Caco-2 (cell line): ENCODE data around the gene LSP1. TPM values are rescaled to one million over a fixed set of nuclear protein-coding genes. Genes with fewer than 3 reads are reported as not detected.

Experiments used
- BruUV-seq: library from RNA; stranded (reverse); fragments of 400-500 nt; replicated peaks from 2 replicates; lab custom pipeline; 2021; lab: Mats Ljungman, UMichigan
- CTCF ChIA-PET: fragments of 300-600 bp; sonication (Branson Sonifier 250); formaldehyde crosslinking; loops from one replicate; lab custom pipeline; 2022; ENCODE audit warnings: antibody characterized with exemption; lab: Charles Lee
- POLR2A ChIA-PET: fragments of 300-600 bp; sonication (Branson Sonifier 250); formaldehyde crosslinking; loops from one replicate; lab custom pipeline; 2022; ENCODE audit warnings: antibody characterized with exemption; lab: Charles Lee
- DNase-seq, 2 experiments: peaks; one replicate each; pipeline versions ENCODE4 v3.0.0 to v3.0.0-alpha.2; 2020 to 2022
- H3K27me3 ChIP-seq: replicated peaks from 2 replicates; pipeline ENCODE4 v1.6.0; 2011; ENCODE audit warnings: low read length; ENCODE audit not compliant: control insufficient read depth, insufficient read depth
- H3K36me3 ChIP-seq: 2 replicates; pipeline ENCODE4 v1.5.1; 2011; ENCODE audit warnings: low read length; ENCODE audit not compliant: control insufficient read depth, insufficient read depth
- H3K4me1 ChIP-seq: fragments of 250-450 bp; sonication (Bioruptor Pico); 2 replicates; pipeline ENCODE4 v1.5.1; 2020; ENCODE audit warnings: mild to moderate bottlenecking
- H3K4me3 ChIP-seq: 2 replicates; pipeline ENCODE4 v1.5.1; 2011; ENCODE audit warnings: low read depth, mild to moderate bottlenecking, control low read depth, low read length
- H3K9me3 ChIP-seq: fragments of 250-450 bp; sonication (Bioruptor Pico); 2 replicates; pipeline ENCODE4 v1.5.1; 2020; ENCODE audit warnings: mild to moderate bottlenecking, moderate library complexity
- H3K27ac Mint-ChIP-seq: one replicate; pipeline ENCODE4 v1.8.0; 2022; ENCODE audit warnings: mixed read lengths; ENCODE audit not compliant: unreplicated experiment
- H3K27me3 Mint-ChIP-seq: one replicate; pipeline ENCODE4 v1.8.0; 2022; ENCODE audit warnings: mixed read lengths; ENCODE audit not compliant: insufficient read depth, unreplicated experiment
- H3K36me3 Mint-ChIP-seq: one replicate; pipeline ENCODE4 v1.8.0; 2022; ENCODE audit warnings: mild to moderate bottlenecking, mixed read lengths; ENCODE audit not compliant: insufficient read depth, unreplicated experiment
- H3K4me1 Mint-ChIP-seq: one replicate; pipeline ENCODE4 v1.8.0; 2022; ENCODE audit warnings: low read depth, mixed read lengths; ENCODE audit not compliant: unreplicated experiment
- H3K4me3 Mint-ChIP-seq: one replicate; pipeline ENCODE4 v1.8.0; 2022; ENCODE audit warnings: mild to moderate bottlenecking, moderate library complexity, mixed read lengths; ENCODE audit not compliant: unreplicated experiment
- H3K9me3 Mint-ChIP-seq: one replicate; pipeline ENCODE4 v1.8.0; 2022; ENCODE audit warnings: mixed read lengths; ENCODE audit not compliant: unreplicated experiment
- CTCF ChIP-seq, 2 experiments: fragments of 200-600 bp in 1 of 2; IDR thresholded peaks; 1 replicate in 1 of 2; 2 replicates in 1 of 2; pipeline versions ENCODE4 v1.5.1 to v1.8.0; 2011 to 2022; ENCODE audit warnings: antibody characterized with exemption in 1 of 2, control low read depth in 1 of 2, inconsistent platforms in 1 of 2, low read depth in 1 of 2, low read length in 1 of 2, mild to moderate bottlenecking in 1 of 2, moderate library complexity in 1 of 2; ENCODE audit not compliant: insufficient read depth in 1 of 2, severe bottlenecking in 1 of 2, unreplicated experiment in 1 of 2
- intact Hi-C: fragments of 100-400 bp; cut with micrococcal nuclease; formaldehyde crosslinking; loops from one replicate; pipeline ENCODE4 v1.10.0; 2022; ENCODE audit not compliant: unreplicated experiment
- total RNA-seq: library from RNA; stranded (reverse); gene quantifications from 2 replicates; pipeline ENCODE4 v1.2.3, GENCODE V29; 2022

LSP1 gene
- total RNA-seq, 1 experiment from 2014 or later, result not detected

- BruUV-seq, result no TSS peak
- H3K27me3 Mint-ChIP-seq, result no peaks in the 10 kb centered on the region
- CTCF ChIA-PET, result interaction anchor here (0.5 to 3.7 kb wide), 33 partner anchors 12 to 370 kb away, joined by 3 to 140 read pairs (median 4); partner anchors contain the start of genes IGF2, MRPL23, SYT8 and TNNT3
- TF ChIP-seq CTCF (IDR thresholded peaks at IDR 0.05; ENCODE audit: insufficient read depth in 1 of 2, low read depth in 1 of 2, low read length in 1 of 2, severe bottlenecking in 1 of 2, unreplicated experiment in 1 of 2), result no peak
- no peaks in the 10 kb centered on the region for H3K36me3 Mint-ChIP-seq
- POLR2A ChIA-PET, result interaction anchor here (0.9 kb wide), 1 partner anchor 268 kb away, joined by 3 read pairs; no protein-coding TSS in a partner anchor
- no peak overlapping the region for H3K4me3 ChIP-seq
- no peaks in the 10 kb centered on the region for H3K36me3 ChIP-seq
- H3K4me1 Mint-ChIP-seq, result no peaks in the 10 kb centered on the region
- no peak overlapping the region for H3K27ac Mint-ChIP-seq
- DNase-seq, result peak in 1 of 2 experiments; percentile 25
- no peaks in the 10 kb centered on the region for H3K27me3 ChIP-seq
- H3K4me1 ChIP-seq, result peaks cover 10% of the 10 kb centered on the region
- intact Hi-C loops, result loop anchor here (1.0 to 5.0 kb wide), 3 partner anchors 54 to 270 kb away; no protein-coding TSS in a partner anchor
- no peaks in the 10 kb centered on the region for H3K9me3 ChIP-seq
- H3K9me3 Mint-ChIP-seq, result no peaks in the 10 kb centered on the region
- no peak overlapping the region for H3K4me3 Mint-ChIP-seq
Measured at GRCh38 chr11:1881442-1882264, 28.8 kb downstream of the LSP1 start.

- no peaks in the 10 kb centered on the region for H3K9me3 Mint-ChIP-seq
- CTCF ChIA-PET, result interaction anchor here (0.5 to 3.7 kb wide), 32 partner anchors 13 to 369 kb away, joined by 3 to 140 read pairs (median 4); partner anchors contain the start of genes IGF2, KRTAP5-6, MRPL23 and SYT8
- POLR2A ChIA-PET, result interaction anchor here (0.9 kb wide), 1 partner anchor 268 kb away, joined by 3 read pairs; no protein-coding TSS in a partner anchor
Measured at GRCh38 chr11:1882265-1883238, 29.7 kb downstream of the LSP1 start.

More at GRCh38 chr11:1882265-1883238, 29.7 kb downstream of the LSP1 start:
- no peaks in the 10 kb centered on the region for H3K9me3 ChIP-seq
- no peak overlapping the region for H3K4me3 Mint-ChIP-seq
- H3K4me3 ChIP-seq, result no peak overlapping the region
- H3K27me3 Mint-ChIP-seq, result no peaks in the 10 kb centered on the region
- peaks cover 8% of the 10 kb centered on the region for H3K4me1 ChIP-seq
- intact Hi-C loops, result loop anchor here (1.0 to 5.0 kb wide), 3 partner anchors 55 to 269 kb away; no protein-coding TSS in a partner anchor
- H3K27me3 ChIP-seq, result no peaks in the 10 kb centered on the region
- peak; percentile 89 to 95 for TF ChIP-seq CTCF (IDR thresholded peaks at IDR 0.05; ENCODE audit: insufficient read depth in 1 of 2, low read depth in 1 of 2, low read length in 1 of 2, severe bottlenecking in 1 of 2, unreplicated experiment in 1 of 2)
- H3K4me1 Mint-ChIP-seq, result no peaks in the 10 kb centered on the region
- no peaks in the 10 kb centered on the region for H3K36me3 ChIP-seq
- H3K36me3 Mint-ChIP-seq, result no peaks in the 10 kb centered on the region
- no peak overlapping the region for H3K27ac Mint-ChIP-seq
- peak; percentile 76 to 87 for DNase-seq
- BruUV-seq, result no TSS peak
